Measurements from ENCODE around the gene GDNF. TPM values are rescaled to one million over a fixed set of nuclear protein-coding genes. Genes with fewer than 3 reads are reported as not detected.
"Not testable (repeated sequence)": the region's sequence is repeated elsewhere in the genome, so short reads cannot be mapped to it uniquely, and the experiment has no call there.

Gene GDNF
- total and polyA plus RNA-seq, 4 donors, result 0.09 to 0.25 TPM; not detected in 2

GRCh38 chr5:37867654-37868053, 27.8 kb upstream of the GDNF start:
- no peak for TF ChIP-seq ZBTB33 (IDR thresholded peaks at IDR 0.05)
- TF ChIP-seq, protein P1, sequence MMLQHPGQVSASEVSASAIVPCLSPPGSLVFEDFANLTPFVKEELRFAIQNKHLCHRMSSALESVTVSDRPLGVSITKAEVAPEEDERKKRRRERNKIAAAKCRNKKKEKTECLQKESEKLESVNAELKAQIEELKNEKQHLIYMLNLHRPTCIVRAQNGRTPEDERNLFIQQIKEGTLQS (IDR thresholded peaks at IDR 0.05), result no peak
- TF ChIP-seq EGR1 (IDR thresholded peaks at IDR 0.05; ENCODE audit: low read depth in 2 of 2), result no peak
- no peak for TF ChIP-seq MAX (IDR thresholded peaks at IDR 0.05)
- no peak for TF ChIP-seq NR2F2 (IDR thresholded peaks at IDR 0.05)
- TF ChIP-seq CTCF (IDR thresholded peaks at IDR 0.05; ENCODE audit: low read depth, low read length, missing input control), result no peak
- TF ChIP-seq HNF4A (conservative IDR thresholded peaks at IDR 0.05), result no peak
- no peak for TF ChIP-seq SP1 (IDR thresholded peaks at IDR 0.05)
- no peak for TF ChIP-seq JUND (IDR thresholded peaks at IDR 0.05)
- TF ChIP-seq HNF4G (IDR thresholded peaks at IDR 0.05), result no peak
- no peak for TF ChIP-seq GABPA (IDR thresholded peaks at IDR 0.05 in 1 of 2, conservative IDR thresholded peaks at IDR 0.05 in 1 of 2)
- 69% methylated on average over 3 of the region's 3 CpGs for WGBS

DNA sequence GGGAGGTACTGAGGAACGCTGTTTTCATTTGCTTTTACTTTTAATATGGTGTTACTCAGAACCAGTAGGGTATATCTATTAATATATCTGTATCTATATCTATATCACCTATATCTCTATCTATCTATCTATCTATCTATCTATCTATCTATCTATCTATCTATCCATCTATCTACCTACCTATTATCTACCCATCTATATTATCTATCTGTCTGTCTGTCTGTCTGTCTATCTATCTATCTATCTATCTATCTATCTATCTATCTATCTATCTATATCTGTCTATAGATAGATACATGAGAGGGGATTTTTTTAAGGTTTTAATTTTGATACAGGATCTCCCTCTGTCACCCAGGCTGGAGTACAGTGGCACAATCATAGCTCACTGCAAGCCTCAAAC, 23.1 kb upstream of the GDNF start:
- H3K27ac ChIP-seq (ENCODE audit: low read depth in 1 of 2, low read length in 2 of 2); DNase-seq (ENCODE audit: low spot score); H3K27me3 ChIP-seq (ENCODE audit: control insufficient read depth in 4 of 4, insufficient read depth in 4 of 4, low read length in 3 of 4); H3K4me1 ChIP-seq (ENCODE audit: control insufficient read depth in 4 of 4, insufficient read depth in 4 of 4, low read length in 3 of 4); H3K36me3 ChIP-seq (ENCODE audit: control insufficient read depth in 4 of 4, insufficient read depth in 3 of 4, low read depth in 1 of 4, low read length in 3 of 4); H3K9ac ChIP-seq (ENCODE audit: low read depth in 1 of 2, low read length in 2 of 2); H3K9me3 ChIP-seq (ENCODE audit: control insufficient read depth in 4 of 4, low read length in 3 of 4); H3K4me3 ChIP-seq (ENCODE audit: low read depth in 1 of 3, low read length in 3 of 3): not testable (repeated sequence)
- 88% methylated on average over 1 of the region's 1 CpG for WGBS

More at GRCh38 chr5:37867654-37868053, 27.8 kb upstream of the GDNF start:
- Histone ChIP-seq H3K9me3 (ENCODE audit: control insufficient read depth in 4 of 4, low read length in 3 of 4) (no peaks in the 10 kb centered on the region), H3K27ac (ENCODE audit: low read depth in 1 of 2, low read length in 2 of 2) (no peak overlapping the region), H3K36me3 (ENCODE audit: control insufficient read depth in 4 of 4, insufficient read depth in 3 of 4, low read depth in 1 of 4, low read length in 3 of 4) (no peaks in the 10 kb centered on the region), H3K27me3 (ENCODE audit: control insufficient read depth in 4 of 4, insufficient read depth in 4 of 4, low read length in 3 of 4) (no peaks in the 10 kb centered on the region), H3K4me3 (ENCODE audit: low read depth in 1 of 3, low read length in 3 of 3) (no peak overlapping the region), H3K4me1 (ENCODE audit: control insufficient read depth in 4 of 4, insufficient read depth in 4 of 4, low read length in 3 of 4) (no peaks in the 10 kb centered on the region), H3K9ac (ENCODE audit: low read depth in 1 of 2, low read length in 2 of 2) (no peak overlapping the region)
- no peak for DNase-seq (ENCODE audit: low spot score)

DNA sequence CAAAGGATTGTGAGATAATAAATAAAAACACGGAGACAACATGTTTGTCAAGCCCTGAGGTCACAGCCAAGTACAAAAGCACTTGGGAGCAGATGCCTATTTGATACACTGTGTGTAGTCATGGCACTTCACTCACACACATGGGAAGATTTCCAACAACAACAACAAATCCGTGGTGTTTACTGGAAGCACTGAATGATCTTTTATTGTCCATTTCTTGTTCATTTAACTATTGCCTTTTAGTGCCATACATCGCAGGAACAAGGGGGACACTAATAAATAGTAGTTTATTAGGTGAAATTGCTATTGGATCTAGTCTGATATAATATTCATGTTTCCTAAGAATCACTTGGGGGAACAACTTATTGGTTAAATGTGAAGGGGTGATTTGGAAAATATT, 20.4 kb upstream of the GDNF start:
- H3K27ac ChIP-seq (ENCODE audit: low read depth in 1 of 2, low read length in 2 of 2), result no peak overlapping the region
- H3K27me3 ChIP-seq (ENCODE audit: control insufficient read depth in 4 of 4, insufficient read depth in 4 of 4, low read length in 3 of 4), result no peaks in the 10 kb centered on the region
- 48% methylated on average over 3 of the region's 3 CpGs for WGBS
- no peak overlapping the region for H3K9ac ChIP-seq (ENCODE audit: low read depth in 1 of 2, low read length in 2 of 2)
- no peak for DNase-seq (ENCODE audit: low spot score)
- no peak overlapping the region for H3K4me3 ChIP-seq (ENCODE audit: low read depth in 1 of 3, low read length in 3 of 3)
- H3K4me1 ChIP-seq (ENCODE audit: control insufficient read depth in 4 of 4, insufficient read depth in 4 of 4, low read length in 3 of 4), result no peaks in the 10 kb centered on the region
- no peaks in the 10 kb centered on the region for H3K36me3 ChIP-seq (ENCODE audit: control insufficient read depth in 4 of 4, insufficient read depth in 3 of 4, low read depth in 1 of 4, low read length in 3 of 4)
- no peaks in the 10 kb centered on the region for H3K9me3 ChIP-seq (ENCODE audit: control insufficient read depth in 4 of 4, low read length in 3 of 4)
- TF ChIP-seq, protein P2, sequence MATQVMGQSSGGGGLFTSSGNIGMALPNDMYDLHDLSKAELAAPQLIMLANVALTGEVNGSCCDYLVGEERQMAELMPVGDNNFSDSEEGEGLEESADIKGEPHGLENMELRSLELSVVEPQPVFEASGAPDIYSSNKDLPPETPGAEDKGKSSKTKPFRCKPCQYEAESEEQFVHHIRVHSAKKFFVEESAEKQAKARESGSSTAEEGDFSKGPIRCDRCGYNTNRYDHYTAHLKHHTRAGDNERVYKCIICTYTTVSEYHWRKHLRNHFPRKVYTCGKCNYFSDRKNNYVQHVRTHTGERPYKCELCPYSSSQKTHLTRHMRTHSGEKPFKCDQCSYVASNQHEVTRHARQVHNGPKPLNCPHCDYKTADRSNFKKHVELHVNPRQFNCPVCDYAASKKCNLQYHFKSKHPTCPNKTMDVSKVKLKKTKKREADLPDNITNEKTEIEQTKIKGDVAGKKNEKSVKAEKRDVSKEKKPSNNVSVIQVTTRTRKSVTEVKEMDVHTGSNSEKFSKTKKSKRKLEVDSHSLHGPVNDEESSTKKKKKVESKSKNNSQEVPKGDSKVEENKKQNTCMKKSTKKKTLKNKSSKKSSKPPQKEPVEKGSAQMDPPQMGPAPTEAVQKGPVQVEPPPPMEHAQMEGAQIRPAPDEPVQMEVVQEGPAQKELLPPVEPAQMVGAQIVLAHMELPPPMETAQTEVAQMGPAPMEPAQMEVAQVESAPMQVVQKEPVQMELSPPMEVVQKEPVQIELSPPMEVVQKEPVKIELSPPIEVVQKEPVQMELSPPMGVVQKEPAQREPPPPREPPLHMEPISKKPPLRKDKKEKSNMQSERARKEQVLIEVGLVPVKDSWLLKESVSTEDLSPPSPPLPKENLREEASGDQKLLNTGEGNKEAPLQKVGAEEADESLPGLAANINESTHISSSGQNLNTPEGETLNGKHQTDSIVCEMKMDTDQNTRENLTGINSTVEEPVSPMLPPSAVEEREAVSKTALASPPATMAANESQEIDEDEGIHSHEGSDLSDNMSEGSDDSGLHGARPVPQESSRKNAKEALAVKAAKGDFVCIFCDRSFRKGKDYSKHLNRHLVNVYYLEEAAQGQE (IDR thresholded peaks at IDR 0.05), result no peak
- TF ChIP-seq SP1 (IDR thresholded peaks at IDR 0.05) (no peak), NR2F2 (IDR thresholded peaks at IDR 0.05) (no peak), TAF1 (conservative IDR thresholded peaks at IDR 0.05) (no peak), EGR1 (IDR thresholded peaks at IDR 0.05; ENCODE audit: low read depth in 2 of 2) (no peak), HNF4G (IDR thresholded peaks at IDR 0.05) (no peak), GABPA (IDR thresholded peaks at IDR 0.05 in 1 of 2, conservative IDR thresholded peaks at IDR 0.05 in 1 of 2) (no peak), JUND (IDR thresholded peaks at IDR 0.05) (no peak), RAD21 (IDR thresholded peaks at IDR 0.05) (no peak), CTCF (IDR thresholded peaks at IDR 0.05; ENCODE audit: low read depth, low read length, missing input control) (no peak), RXRA (IDR thresholded peaks at IDR 0.05) (no peak), FOXA2 (IDR thresholded peaks at IDR 0.05) (no peak)
- TF ChIP-seq, protein P1 (IDR thresholded peaks at IDR 0.05), result no peak

Data from liver (tissue), 9 donors.